Epithelial cell of alveolus of lung (primary cell): ENCODE data around the gene MAPK10. TPM values are rescaled to one million over a fixed set of nuclear protein-coding genes. Genes with fewer than 3 reads are reported as not detected.

Source experiments
- total RNA-seq: library from RNA; depleted of rRNA; stranded (reverse); fragments of >200 nt; gene quantifications from 2 replicates; pipeline ENCODE4 v1.2.1, GENCODE V29; 2015

The MAPK10 gene
- 1.4 and 25.2 TPM in 2 replicates for total RNA-seq

DNA sequence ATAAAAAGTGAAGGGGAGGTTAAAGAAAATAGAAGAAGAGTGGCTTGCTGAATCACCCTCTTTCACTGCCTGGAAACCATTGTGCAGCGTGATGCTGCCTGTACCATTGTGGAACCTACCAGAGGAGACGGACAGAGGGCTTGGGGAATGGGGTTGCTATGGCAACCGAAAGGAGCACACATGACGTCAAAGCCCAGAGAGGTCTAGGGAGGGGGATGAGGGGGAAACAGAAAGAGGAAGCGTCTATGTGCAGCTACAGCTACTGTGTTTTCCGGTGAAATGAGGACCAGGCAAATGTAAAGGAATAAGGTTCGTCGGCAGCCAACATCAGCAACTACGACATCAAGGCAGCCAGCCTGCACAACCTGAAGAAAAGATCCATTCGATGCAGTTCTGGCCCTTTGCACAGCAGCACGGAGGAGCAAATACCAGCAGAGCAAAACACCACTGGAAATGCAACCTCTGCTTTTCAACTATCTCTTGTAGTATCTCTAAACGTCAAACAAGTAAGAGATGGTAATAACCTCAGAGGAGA, at the start of gene MAPK10:
MAPK10 (minus strand) TSS at position 110 of the 535 bp plus-strand sequence.

Other genes starting within 250 kb of the MAPK10 start
- 14.1 and 40.3 TPM in 2 replicates for gene PTPN13, start 234.3 kb upstream of the MAPK10 start, total RNA-seq